NB4 (cell line): ENCODE results near the gene VIT.

ENCODE experiments used
- POLR2A ChIP-seq: IDR thresholded peaks from 2 replicates; pipeline ENCODE4 v1.6.1; 2011; ENCODE audit warnings: mild to moderate bottlenecking; ENCODE audit not compliant: insufficient read length; ENCODE audit errors: extremely low read depth
- TF ChIP-seq, protein P1 (sequence below): IDR thresholded peaks from one replicate; pipeline ENCODE4 v1.5.1; 2012; ENCODE audit warnings: low read depth, low read length

DNA sequence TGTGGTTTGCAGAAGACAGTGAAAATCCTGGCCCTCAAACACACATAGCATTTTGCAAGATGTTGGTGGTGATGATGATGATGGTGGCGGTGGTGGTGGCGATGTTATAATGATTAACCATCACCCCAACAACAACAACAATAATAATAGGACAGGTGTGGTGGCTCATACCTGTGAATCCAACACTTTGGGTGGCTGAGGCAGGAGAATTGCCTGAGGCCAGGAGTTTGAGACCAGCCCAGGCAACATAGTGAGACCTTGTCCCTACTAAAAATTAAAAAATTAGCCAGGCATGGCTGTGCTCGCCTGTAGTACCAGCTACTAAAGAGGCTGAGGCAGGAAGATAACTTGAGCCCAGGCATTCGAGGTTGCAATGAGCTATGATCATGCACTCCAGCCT, 3.8 kb downstream of the VIT start:
- TF ChIP-seq, protein P1, sequence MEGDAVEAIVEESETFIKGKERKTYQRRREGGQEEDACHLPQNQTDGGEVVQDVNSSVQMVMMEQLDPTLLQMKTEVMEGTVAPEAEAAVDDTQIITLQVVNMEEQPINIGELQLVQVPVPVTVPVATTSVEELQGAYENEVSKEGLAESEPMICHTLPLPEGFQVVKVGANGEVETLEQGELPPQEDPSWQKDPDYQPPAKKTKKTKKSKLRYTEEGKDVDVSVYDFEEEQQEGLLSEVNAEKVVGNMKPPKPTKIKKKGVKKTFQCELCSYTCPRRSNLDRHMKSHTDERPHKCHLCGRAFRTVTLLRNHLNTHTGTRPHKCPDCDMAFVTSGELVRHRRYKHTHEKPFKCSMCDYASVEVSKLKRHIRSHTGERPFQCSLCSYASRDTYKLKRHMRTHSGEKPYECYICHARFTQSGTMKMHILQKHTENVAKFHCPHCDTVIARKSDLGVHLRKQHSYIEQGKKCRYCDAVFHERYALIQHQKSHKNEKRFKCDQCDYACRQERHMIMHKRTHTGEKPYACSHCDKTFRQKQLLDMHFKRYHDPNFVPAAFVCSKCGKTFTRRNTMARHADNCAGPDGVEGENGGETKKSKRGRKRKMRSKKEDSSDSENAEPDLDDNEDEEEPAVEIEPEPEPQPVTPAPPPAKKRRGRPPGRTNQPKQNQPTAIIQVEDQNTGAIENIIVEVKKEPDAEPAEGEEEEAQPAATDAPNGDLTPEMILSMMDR, result no peak
- TF ChIP-seq POLR2A, result no peak
